HEK293 (cell line): ENCODE data around the gene ITGB8.

Source experiments
- CTCF ChIA-PET: fragments of 350-600 bp; formaldehyde crosslinking; extraction: SDS; loops from one replicate; lab custom pipeline; 2021; ENCODE audit warnings: antibody characterized with exemption; lab: Yijun Ruan, JAX
- POLR2A ChIA-PET: fragments of 300-600 bp; formaldehyde crosslinking; extraction: SDS; loops from one replicate; lab custom pipeline; 2020; ENCODE audit warnings: antibody characterized with exemption, inconsistent platforms; lab: Yijun Ruan, JAX
- H3K27ac ChIP-seq: fragments of 200-500 bp; sonication (Bioruptor generic); 2 replicates; pipeline ENCODE4 v1.5.1; 2014; ENCODE audit warnings: low read depth, low read length, control low read depth, inconsistent platforms; ENCODE audit errors: extremely low read depth
- H3K36me3 ChIP-seq, 2 experiments: fragments of 200-500 bp in 1 of 2; sonication (Bioruptor generic) in 1 of 2; 1 replicate in 1 of 2; 2 replicates in 1 of 2; pipeline ENCODE4 v1.5.1; 2014 to 2017; ENCODE audit warnings: inconsistent platforms in 2 of 2, low read length in 2 of 2; ENCODE audit not compliant: control insufficient read depth in 2 of 2, insufficient read depth in 1 of 2
- H3K4me1 ChIP-seq: fragments of 200-500 bp; sonication (Bioruptor generic); 2 replicates; pipeline ENCODE4 v1.5.1; 2014; ENCODE audit warnings: mild to moderate bottlenecking, low read length, inconsistent platforms; ENCODE audit not compliant: control insufficient read depth, insufficient read depth
- H3K4me3 ChIP-seq: 2 replicates; pipeline ENCODE4 v1.5.1; 2011; ENCODE audit warnings: low read depth, mild to moderate bottlenecking, control low read depth, low read length, moderate library complexity
- H3K9me3 ChIP-seq: fragments of 200-500 bp; sonication (Bioruptor generic); 2 replicates; pipeline ENCODE4 v1.5.1; 2014; ENCODE audit warnings: low read depth, low read length, inconsistent platforms; ENCODE audit not compliant: control insufficient read depth, insufficient read depth
- AEBP2 ChIP-seq: fragments of 450-650 bp; formaldehyde crosslinking; IDR thresholded peaks from 2 replicates; pipeline ENCODE4 v1.5.1; 2016; ENCODE audit warnings: missing biosample characterization, missing genetic modification characterization, borderline replicate concordance
- FEZF1 ChIP-seq: fragments of 450-650 bp; formaldehyde crosslinking; IDR thresholded peaks from 2 replicates; pipeline ENCODE4 v1.5.1; 2016; ENCODE audit warnings: missing biosample characterization, missing genetic modification characterization
- KLF9 ChIP-seq: fragments of 450-650 bp; formaldehyde crosslinking; IDR thresholded peaks from 2 replicates; pipeline ENCODE4 v1.5.1; 2016; ENCODE audit warnings: missing biosample characterization, missing genetic modification characterization, low read depth
- MZF1 ChIP-seq: fragments of 450-650 bp; formaldehyde crosslinking; IDR thresholded peaks from 2 replicates; pipeline ENCODE4 v1.5.1; 2017; ENCODE audit warnings: missing biosample characterization, missing genetic modification characterization, borderline replicate concordance
- PBX3 ChIP-seq: sonication (generic); formaldehyde crosslinking; IDR thresholded peaks from 2 replicates; pipeline ENCODE4 v1.8.1; 2022; ENCODE audit warnings: mild to moderate bottlenecking, moderate library complexity, missing genetic modification reagents
- RBAK ChIP-seq: fragments of 450-650 bp; formaldehyde crosslinking; IDR thresholded peaks from 2 replicates; pipeline ENCODE4 v1.5.1; 2016; ENCODE audit warnings: missing biosample characterization, missing genetic modification characterization
- SP2 ChIP-seq: fragments of 450-650 bp; formaldehyde crosslinking; IDR thresholded peaks from 2 replicates; pipeline ENCODE4 v1.5.1; 2016; ENCODE audit warnings: missing biosample characterization, missing genetic modification characterization
- ZBTB20 ChIP-seq: fragments of 450-650 bp; formaldehyde crosslinking; IDR thresholded peaks from 2 replicates; pipeline ENCODE4 v1.5.1; 2016; ENCODE audit warnings: missing biosample characterization, missing genetic modification characterization
- ZBTB21 ChIP-seq: fragments of 450-650 bp; formaldehyde crosslinking; IDR thresholded peaks from 2 replicates; pipeline ENCODE4 v1.5.1; 2017; ENCODE audit warnings: missing biosample characterization, missing genetic modification characterization
- ZBTB7A ChIP-seq: fragments of 450-650 bp; formaldehyde crosslinking; IDR thresholded peaks from 2 replicates; pipeline ENCODE4 v1.5.1; 2016; ENCODE audit warnings: low read depth, missing biosample characterization, missing genetic modification characterization
- ZFP37 ChIP-seq: fragments of 450-650 bp; formaldehyde crosslinking; IDR thresholded peaks from 2 replicates; pipeline ENCODE4 v1.5.1; 2016; ENCODE audit warnings: missing biosample characterization, missing genetic modification characterization
- ZFP69B ChIP-seq: fragments of 450-650 bp; formaldehyde crosslinking; IDR thresholded peaks from 2 replicates; pipeline ENCODE4 v1.5.1; 2016; ENCODE audit warnings: missing biosample characterization, missing genetic modification characterization
- ZIC2 ChIP-seq: fragments of 450-650 bp; formaldehyde crosslinking; IDR thresholded peaks from 2 replicates; pipeline ENCODE4 v1.5.1; 2016; ENCODE audit warnings: missing biosample characterization, missing genetic modification characterization
- ZNF132 ChIP-seq: fragments of 450-650 bp; formaldehyde crosslinking; IDR thresholded peaks from 2 replicates; pipeline ENCODE4 v1.5.1; 2017; ENCODE audit warnings: missing biosample characterization, missing genetic modification characterization, borderline replicate concordance
- ZNF155 ChIP-seq: fragments of 450-650 bp; formaldehyde crosslinking; IDR thresholded peaks from 2 replicates; pipeline ENCODE4 v1.5.1; 2016; ENCODE audit warnings: missing biosample characterization, missing genetic modification characterization
- ZNF184 ChIP-seq: fragments of 450-650 bp; IDR thresholded peaks from 2 replicates; pipeline ENCODE4 v1.5.1; 2018; ENCODE audit warnings: missing biosample characterization, mild to moderate bottlenecking, missing genetic modification characterization
- ZNF223 ChIP-seq: fragments of 450-650 bp; formaldehyde crosslinking; IDR thresholded peaks from 2 replicates; pipeline ENCODE4 v1.5.1; 2016; ENCODE audit warnings: missing biosample characterization, missing genetic modification characterization
- ZNF248 ChIP-seq: fragments of 450-650 bp; formaldehyde crosslinking; IDR thresholded peaks from 2 replicates; pipeline ENCODE4 v1.5.1; 2017; ENCODE audit warnings: missing biosample characterization, missing genetic modification characterization
- ZNF521 ChIP-seq: fragments of 450-650 bp; formaldehyde crosslinking; IDR thresholded peaks from 2 replicates; pipeline ENCODE4 v1.5.1; 2017; ENCODE audit warnings: missing biosample characterization, mild to moderate bottlenecking, missing genetic modification characterization
- ZNF624 ChIP-seq: fragments of 450-650 bp; formaldehyde crosslinking; IDR thresholded peaks from 2 replicates; pipeline ENCODE4 v1.5.1; 2017; ENCODE audit warnings: missing biosample characterization, missing genetic modification characterization
- ZNF701 ChIP-seq: fragments of 450-650 bp; formaldehyde crosslinking; IDR thresholded peaks from 2 replicates; pipeline ENCODE4 v1.5.1; 2016; ENCODE audit warnings: missing biosample characterization, missing genetic modification characterization
- ZNF76 ChIP-seq: fragments of 450-650 bp; formaldehyde crosslinking; IDR thresholded peaks from 2 replicates; pipeline ENCODE4; 2016; ENCODE audit warnings: low read depth, missing biosample characterization, missing genetic modification characterization, borderline replicate concordance

The ITGB8 gene

GRCh38 chr7:20284771-20285143 is 45.9 kb upstream of the ITGB8 start:
- ChIA-PET POLR2A (no interaction called here), CTCF (no interaction called here)
- Histone ChIP-seq H3K4me3 (no peak overlapping the region), H3K27ac (no peak overlapping the region), H3K4me1 (no peaks in the 10 kb centered on the region), H3K36me3 (no peaks in the 10 kb centered on the region), H3K9me3 (no peaks in the 10 kb centered on the region)
- TF ChIP-seq SP2 (tag by site-specific recombination) (no peak), PBX3 (CRISPR knock-in tag) (no peak), RBAK (tag by site-specific recombination) (no peak), AEBP2 (tag by site-specific recombination) (no peak), FEZF1 (tag by site-specific recombination) (no peak), ZNF76 (tag by site-specific recombination) (no peak), ZNF184 (no peak), ZBTB21 (tag by site-specific recombination) (no peak), MZF1 (tag by site-specific recombination) (no peak), ZBTB7A (tag by site-specific recombination) (no peak), ZNF248 (tag by site-specific recombination) (no peak), ZNF624 (tag by site-specific recombination) (no peak), ZFP37 (tag by site-specific recombination) (no peak), ZFP69B (tag by site-specific recombination) (no peak)

- Histone ChIP-seq H3K4me1 (no peaks in the 10 kb centered on the region), H3K4me3 (no peak overlapping the region), H3K36me3 (no peaks in the 10 kb centered on the region), H3K9me3 (no peaks in the 10 kb centered on the region), H3K27ac (no peak overlapping the region)
- TF ChIP-seq ZNF132 (tag by site-specific recombination) (no peak), ZNF76 (tag by site-specific recombination) (no peak), ZNF701 (no peak), KLF9 (tag by site-specific recombination) (no peak), ZNF521 (tag by site-specific recombination) (no peak)
- CTCF ChIA-PET: interaction anchor here (1.0 kb wide), 1 partner anchor 115 kb away, joined by 3 read pairs; no protein-coding TSS in a partner anchor
- POLR2A ChIA-PET: no interaction called here
Observed at GRCh38 chr7:20287317-20287716, 43.4 kb upstream of the ITGB8 start.

GRCh38 chr7:20288036-20288435 is 42.7 kb upstream of the ITGB8 start:
- no peaks in the 10 kb centered on the region for H3K36me3 ChIP-seq
- H3K4me3 ChIP-seq: no peak overlapping the region
- TF ChIP-seq ZIC2 (tag by site-specific recombination): no peak
- TF ChIP-seq ZNF223 (tag by site-specific recombination): no peak
- no peak for TF ChIP-seq ZNF155
- no peak for TF ChIP-seq ZBTB20 (tag by site-specific recombination)
- CTCF ChIA-PET: interaction anchor here (1.0 kb wide), 1 partner anchor 115 kb away, joined by 3 read pairs; no protein-coding TSS in a partner anchor
- no peak overlapping the region for H3K27ac ChIP-seq
- H3K4me1 ChIP-seq: no peaks in the 10 kb centered on the region
- POLR2A ChIA-PET: no interaction called here
- H3K9me3 ChIP-seq: no peaks in the 10 kb centered on the region
